Frontal cortex (tissue), 4 donors: ENCODE data around the gene FBXO24. TPM values are rescaled to one million over a fixed set of nuclear protein-coding genes. Genes with fewer than 3 reads are reported as not detected.
"Not testable (repeated sequence)": the region's sequence is repeated elsewhere in the genome, so short reads cannot be mapped to it uniquely, and the experiment has no call there.

Source experiments
- DNase-seq, 2 donors: peaks; one replicate each; pipeline ENCODE4 v3.0.0; 2012; ENCODE audit warnings: low spot score in 2 of 2
- FAIRE-seq: peaks from 2 replicates; lab custom pipeline; 2012; peaks lifted over from hg19 to GRCh38; lab: Jason Lieb, UNC
- total RNA-seq: library from RNA; depleted of rRNA; stranded (reverse); fragments of >200 nt; gene quantifications from one replicate; pipeline ENCODE4 v1.2.3, GENCODE V29; 2014
- donor health status: control.
- donor health status: control.
- donor health status: control.

Gene FBXO24
- total RNA-seq, 1 donor from 2014 or later: 0.41 TPM

- FAIRE-seq: no peak
Measured at GRCh38 chr7:100553032-100553431, 33.1 kb upstream of the FBXO24 start.

GRCh38 chr7:100555701-100556100 lies 30.4 kb upstream of the FBXO24 start:
- DNase-seq (no peak), FAIRE-seq (no peak)

More at GRCh38 chr7:100553032-100553431, 33.1 kb upstream of the FBXO24 start:
- DNase-seq: no peak

- FAIRE-seq (no peak), DNase-seq (no peak)
Measured at GRCh38 chr7:100556541-100556940, 29.6 kb upstream of the FBXO24 start.

GRCh38 chr7:100559127-100559526 lies 27.0 kb upstream of the FBXO24 start:
- no peak for DNase-seq
- FAIRE-seq: no peak

- no peak for FAIRE-seq
- no peak for DNase-seq
Measured at GRCh38 chr7:100561491-100562194, 24.5 kb upstream of the FBXO24 start.

GRCh38 chr7:100562195-100563099 lies 23.7 kb upstream of the FBXO24 start:
- no peak for DNase-seq
- no peak for FAIRE-seq

GRCh38 chr7:100563100-100563564 lies 23.0 kb upstream of the FBXO24 start:
- DNase-seq (no peak), FAIRE-seq (no peak)

GRCh38 chr7:100563809-100564400 lies 22.2 kb upstream of the FBXO24 start:
- FAIRE-seq (no peak), DNase-seq (peak; percentile 67 to 86)

- not testable (repeated sequence) for FAIRE-seq, DNase-seq
Measured at GRCh38 chr7:100564405-100564804, 21.7 kb upstream of the FBXO24 start.

GRCh38 chr7:100565133-100565571 lies 21.0 kb upstream of the FBXO24 start:
- no peak for FAIRE-seq

GRCh38 chr7:100566018-100566531 lies 20.1 kb upstream of the FBXO24 start:
- FAIRE-seq (no peak), DNase-seq (no peak)

More at GRCh38 chr7:100565133-100565571, 21.0 kb upstream of the FBXO24 start:
- no peak for DNase-seq

- DNase-seq (no peak), FAIRE-seq (no peak)
Measured at GRCh38 chr7:100567031-100567730, 18.9 kb upstream of the FBXO24 start.

GRCh38 chr7:100567751-100568175 lies 18.4 kb upstream of the FBXO24 start:
- DNase-seq (no peak), FAIRE-seq (no peak)

GRCh38 chr7:100568176-100568895 lies 17.8 kb upstream of the FBXO24 start:
- no peak for FAIRE-seq
- no peak for DNase-seq

- DNase-seq: peak in 1 of 2 donors; percentile 59
- no peak for FAIRE-seq
Measured at GRCh38 chr7:100568896-100569844, 17.0 kb upstream of the FBXO24 start.

- FAIRE-seq (no peak), DNase-seq (no peak)
Measured at GRCh38 chr7:100570954-100571828, 14.9 kb upstream of the FBXO24 start.

GRCh38 chr7:100571829-100572116 lies 14.4 kb upstream of the FBXO24 start:
- FAIRE-seq (no peak), DNase-seq (no peak)
